Lower lobe of right lung (tissue), 2 donors: ENCODE results near the gene NSF. TPM values are rescaled to one million over a fixed set of nuclear protein-coding genes. Genes with fewer than 3 reads are reported as not detected.

Source experiments
- ATAC-seq, 2 donors: fragments of 200-7000 bp; cut with Tn5 transposase; one replicate each; pipeline ENCODE4 v1.9.1; 2020 to 2022; ENCODE audit warnings: mild to moderate bottlenecking in 2 of 2, moderate library complexity in 2 of 2
- DNase-seq: peaks from one replicate; pipeline ENCODE4 v3.0.0-alpha.2; 2020
- H3K27ac ChIP-seq: fragments of 200-600 bp; one replicate; pipeline ENCODE4 v1.8.0; 2022
- H3K27me3 ChIP-seq: fragments of 200-600 bp; one replicate; pipeline ENCODE4 v1.8.0; 2022; ENCODE audit warnings: low read depth
- H3K36me3 ChIP-seq: fragments of 200-600 bp; one replicate; pipeline ENCODE4 v1.8.0; 2022; ENCODE audit warnings: mild to moderate bottlenecking
- H3K4me1 ChIP-seq: fragments of 200-600 bp; one replicate; pipeline ENCODE4 v1.8.0; 2022
- H3K4me3 ChIP-seq: fragments of 200-600 bp; one replicate; pipeline ENCODE4 v1.8.0; 2022; ENCODE audit warnings: mild to moderate bottlenecking
- H3K9me3 ChIP-seq: fragments of 200-600 bp; one replicate; pipeline ENCODE4 v1.8.0; 2022
- CTCF ChIP-seq: fragments of 200-600 bp; IDR thresholded peaks from one replicate; pipeline ENCODE4 v1.8.0; 2022; ENCODE audit warnings: antibody characterized with exemption, mild to moderate bottlenecking
- intact Hi-C: fragments of 100-400 bp; cut with DNase I; formaldehyde crosslinking; loops from one replicate; pipeline ENCODE4 v1.11.0; 2022
- total RNA-seq: library from RNA; stranded (reverse); fragmentation: NEBNext Ultra II Directional; extraction: Animal tissue kit (Norgen Biotek cat#: 25700); gene quantifications from one replicate; pipeline ENCODE4 v1.2.1, GENCODE V29; 2021
- donor health status: DM: no; HTN: yes; CAD: no; lungs with severe emphysema.

The NSF gene
- total RNA-seq, 1 donor from 2014 or later = 52.7 TPM

GRCh38 chr17:46803544-46803943 is 213.1 kb downstream of the NSF start:
- Histone ChIP-seq H3K4me1 (no peaks in the 10 kb centered on the region), H3K27me3 (no peaks in the 10 kb centered on the region), H3K4me3 (no peak overlapping the region), H3K9me3 (no peaks in the 10 kb centered on the region), H3K27ac (no peak overlapping the region), H3K36me3 (no peaks in the 10 kb centered on the region)
- DNase-seq (no peak), ATAC-seq (no peak)
- intact Hi-C loops = no loop called here
- no peak for TF ChIP-seq CTCF

GRCh38 chr17:46805771-46806170 is 215.3 kb downstream of the NSF start:
- no peak for ATAC-seq
- intact Hi-C loops = no loop called here
- H3K27ac ChIP-seq = no peak overlapping the region

More at GRCh38 chr17:46805771-46806170, 215.3 kb downstream of the NSF start:
- H3K27me3 ChIP-seq = no peaks in the 10 kb centered on the region
- H3K36me3 ChIP-seq = no peaks in the 10 kb centered on the region
- TF ChIP-seq CTCF = no peak
- no peaks in the 10 kb centered on the region for H3K4me1 ChIP-seq
- no peaks in the 10 kb centered on the region for H3K9me3 ChIP-seq
- no peak for DNase-seq
- no peak overlapping the region for H3K4me3 ChIP-seq

Other genes starting within 250 kb of the NSF start
- 29.3 TPM for gene ARL17B, start 228.9 kb upstream of the NSF start, total RNA-seq
- gene LRRC37A2, start 78.2 kb upstream of the NSF start, total RNA-seq = 13.4 TPM
- 25.9 TPM for gene ARL17A, start 11.0 kb upstream of the NSF start, total RNA-seq
- 2.2 TPM for gene WNT3, start 228.0 kb downstream of the NSF start, total RNA-seq